Ecto neural progenitor cell (in vitro differentiated cells): ENCODE data around the gene TMEM86B.
"Not testable (repeated sequence)": the region's sequence is repeated elsewhere in the genome, so short reads cannot be mapped to it uniquely, and the experiment has no call there.

Experiments
- DNase-seq: peaks from one replicate; pipeline ENCODE4 v3.0.0-alpha.2; 2018; ENCODE audit warnings: low spot score

Gene TMEM86B

DNA sequence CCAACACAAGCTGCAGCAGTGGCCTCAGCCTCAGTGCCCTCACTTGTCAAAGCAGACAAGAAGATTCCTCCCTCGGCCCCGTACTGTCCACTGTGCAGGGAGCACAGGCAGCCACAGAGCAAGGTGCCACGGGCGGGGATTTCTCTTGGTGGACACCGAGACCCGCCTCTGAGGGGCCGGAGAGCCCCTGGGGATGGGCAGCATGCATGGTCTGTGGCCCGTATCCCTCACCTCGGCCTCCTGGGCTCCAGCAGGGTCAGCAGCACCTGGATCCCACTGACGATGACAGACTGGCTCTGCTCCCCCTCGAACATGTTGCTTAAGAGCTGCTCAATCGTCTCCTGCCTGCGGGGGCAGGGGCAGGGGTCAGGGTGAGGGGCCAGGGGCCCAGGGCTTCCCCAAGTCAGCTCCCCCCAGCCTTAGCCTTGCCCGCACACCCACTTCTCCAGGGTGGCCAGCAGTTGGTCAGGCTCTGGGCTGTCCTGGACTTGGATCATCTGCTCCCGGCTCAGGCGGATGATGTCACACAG is 13.4 kb upstream of the TMEM86B start:
- no peak for DNase-seq

DNA sequence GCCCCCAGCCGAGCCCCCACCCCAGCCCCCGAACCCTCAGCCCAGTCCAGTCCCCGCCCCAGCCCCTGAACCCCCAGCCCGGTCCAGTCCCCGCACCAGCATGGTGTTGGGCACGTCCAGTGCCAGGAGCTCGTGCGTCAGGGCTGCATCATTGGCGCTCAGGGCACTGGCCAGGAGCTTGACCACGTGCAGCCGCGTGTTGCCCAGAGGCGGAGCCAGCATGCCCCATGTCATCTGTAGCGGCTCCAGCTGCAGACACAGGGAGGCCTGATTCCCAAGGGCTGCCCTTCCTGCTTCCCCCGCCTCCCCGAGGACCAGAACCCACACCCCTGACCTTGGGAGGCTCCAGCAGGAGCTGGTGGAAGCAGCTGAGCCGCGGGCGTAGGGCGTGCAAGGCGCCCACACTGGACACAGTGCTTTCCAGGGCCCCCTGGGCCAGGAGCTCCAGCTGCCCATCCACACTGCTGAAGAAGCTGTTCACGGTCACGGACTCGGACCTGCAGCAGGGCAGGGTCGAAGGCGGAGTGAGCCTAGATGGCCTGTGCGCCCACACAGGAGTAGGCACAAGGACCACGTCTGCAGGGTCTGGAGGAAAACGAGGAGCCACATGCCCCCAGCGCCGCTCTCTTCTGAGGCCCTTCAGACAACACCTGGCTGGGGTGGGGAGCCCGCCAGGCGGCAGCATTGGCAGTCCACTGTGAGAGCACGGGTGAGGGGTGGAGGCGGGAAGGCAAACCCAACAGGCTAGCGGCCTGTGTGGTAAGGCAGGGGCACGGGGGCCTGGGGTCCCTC is 12.8 kb upstream of the TMEM86B start:
- DNase-seq, result no peak

- no peak for DNase-seq
Observed at GRCh38 chr19:55240713-55241020, 12.1 kb upstream of the TMEM86B start.

GRCh38 chr19:55239004-55239403 is 10.4 kb upstream of the TMEM86B start:
- no peak for DNase-seq

DNA sequence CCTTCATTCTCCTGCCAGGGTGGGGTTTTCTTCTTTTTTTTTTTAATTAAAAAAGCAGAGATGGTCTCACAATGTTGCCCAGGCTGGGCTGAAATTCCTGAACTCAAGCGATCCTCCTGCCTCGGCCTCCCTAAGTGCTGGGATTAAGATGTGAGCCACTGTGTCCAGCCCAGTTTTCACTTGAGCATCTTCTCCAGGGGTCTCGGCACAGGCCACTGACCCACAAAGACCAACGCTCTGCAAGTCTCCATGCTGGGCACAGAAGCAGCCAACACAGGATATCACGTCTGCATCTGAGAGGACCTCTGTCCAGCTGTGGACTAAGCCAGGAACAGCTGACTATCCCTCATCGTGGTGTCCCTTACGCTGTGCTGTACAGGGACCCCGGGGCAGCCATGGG is 9.5 kb upstream of the TMEM86B start:
- DNase-seq, result no peak

DNA sequence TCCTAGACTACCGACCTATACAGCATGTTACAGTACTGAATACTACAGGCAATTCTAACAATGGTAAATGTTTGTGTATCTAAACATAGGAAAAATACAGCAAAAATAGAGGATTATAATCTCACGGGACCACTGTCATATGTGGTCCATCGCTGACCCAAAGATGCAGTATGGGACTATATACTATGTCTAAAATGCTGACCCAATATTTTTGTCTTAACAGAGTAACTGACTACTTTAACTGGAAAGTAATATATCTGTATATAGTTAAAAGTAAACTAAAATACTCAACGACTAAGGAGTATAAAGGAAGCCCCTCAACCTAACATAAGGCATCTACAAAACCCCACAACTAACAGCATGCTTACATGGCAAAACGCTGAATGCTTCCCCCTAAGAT is 4.4 kb upstream of the TMEM86B start:
- no peak for DNase-seq

DNA sequence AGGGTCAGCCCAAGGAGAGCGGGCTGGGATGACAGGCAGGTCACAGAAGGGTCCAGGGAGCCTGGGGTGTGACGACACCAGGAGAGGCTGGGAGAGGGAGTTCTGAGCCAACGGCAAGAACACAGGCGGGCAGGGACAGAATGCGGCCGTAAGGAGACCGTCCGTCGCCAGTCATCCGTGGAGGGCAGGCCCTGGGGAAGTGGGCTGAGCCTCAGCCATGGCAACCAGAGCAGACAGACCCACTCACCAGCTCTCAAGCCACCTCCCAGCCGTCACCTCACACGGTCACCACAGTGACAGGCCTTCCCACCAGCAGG is 3.7 kb upstream of the TMEM86B start:
- DNase-seq, result no peak

GRCh38 chr19:55231391-55232285 is 3.1 kb upstream of the TMEM86B start:
- no peak for DNase-seq

- DNase-seq, result no peak
Observed at GRCh38 chr19:55230780-55231179, 2.2 kb upstream of the TMEM86B start.

DNA sequence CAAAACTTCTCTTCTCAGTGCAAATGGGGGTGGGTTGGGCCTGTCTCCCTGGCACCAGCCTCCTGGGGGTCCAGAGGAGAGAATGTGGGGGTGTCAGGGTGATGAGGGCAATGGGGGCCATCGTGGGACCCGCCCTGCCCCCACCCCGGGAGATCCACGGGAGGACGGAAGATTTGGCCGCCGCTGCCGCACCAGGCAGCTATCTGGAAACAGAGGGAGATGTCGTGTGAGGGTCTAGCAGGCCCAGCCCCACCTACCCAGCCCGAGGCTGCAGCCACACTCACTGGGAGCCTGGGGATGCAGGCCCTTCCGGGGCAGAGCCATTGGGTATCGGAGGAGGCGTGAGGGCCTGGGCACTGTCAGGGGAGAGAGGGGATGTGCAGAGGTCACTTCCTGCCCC is 1.8 kb upstream of the TMEM86B start:
- no peak for DNase-seq

GRCh38 chr19:55229789-55230182 is 1.2 kb upstream of the TMEM86B start:
- no peak for DNase-seq

- DNase-seq, result no peak
Observed at GRCh38 chr19:55229145-55229788, 704 bp upstream of the TMEM86B start.

- no peak for DNase-seq
Observed at GRCh38 chr19:55228015-55228391, 560 bp downstream of the TMEM86B start.

DNA sequence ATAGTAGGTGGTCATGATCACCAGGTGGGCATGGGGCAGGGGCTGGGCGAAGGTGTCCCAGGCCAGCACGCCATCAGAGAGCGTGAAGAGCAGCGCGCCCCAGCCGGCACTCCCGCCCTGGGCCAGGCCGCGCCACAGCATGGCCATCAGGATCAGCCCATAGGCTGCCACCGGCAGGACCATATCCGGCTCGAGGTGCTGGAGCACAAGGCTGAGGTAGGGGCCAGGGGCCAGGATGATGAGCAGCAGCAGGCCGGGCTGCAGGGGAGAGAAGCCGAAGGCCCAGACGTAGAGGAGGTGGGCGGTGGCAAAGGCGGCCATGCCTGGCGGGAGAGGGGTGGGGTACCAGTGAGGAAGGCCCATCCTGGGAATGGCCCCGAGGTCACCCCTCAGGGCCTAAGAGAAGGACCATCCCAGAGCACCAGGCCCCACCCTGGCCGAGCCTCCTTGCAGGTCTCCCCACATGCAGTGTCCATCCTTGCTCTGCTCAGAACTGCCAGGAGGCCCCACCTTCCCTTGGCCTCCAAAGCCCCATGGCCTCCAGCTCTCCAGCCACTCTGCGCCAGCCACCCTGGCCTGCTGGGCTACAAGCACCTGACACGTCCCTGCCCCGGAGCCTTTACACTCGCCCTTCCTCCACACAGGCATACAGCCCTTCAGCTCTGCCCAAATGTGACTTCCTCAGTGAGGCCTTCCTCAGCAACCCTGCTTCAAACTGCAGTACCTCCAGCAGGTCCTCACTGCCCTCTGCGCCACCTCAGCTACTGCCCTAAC is 1.1 kb downstream of the TMEM86B start:
- no peak for DNase-seq

GRCh38 chr19:55226788-55227187 is 1.8 kb downstream of the TMEM86B start:
- no peak for DNase-seq

DNA sequence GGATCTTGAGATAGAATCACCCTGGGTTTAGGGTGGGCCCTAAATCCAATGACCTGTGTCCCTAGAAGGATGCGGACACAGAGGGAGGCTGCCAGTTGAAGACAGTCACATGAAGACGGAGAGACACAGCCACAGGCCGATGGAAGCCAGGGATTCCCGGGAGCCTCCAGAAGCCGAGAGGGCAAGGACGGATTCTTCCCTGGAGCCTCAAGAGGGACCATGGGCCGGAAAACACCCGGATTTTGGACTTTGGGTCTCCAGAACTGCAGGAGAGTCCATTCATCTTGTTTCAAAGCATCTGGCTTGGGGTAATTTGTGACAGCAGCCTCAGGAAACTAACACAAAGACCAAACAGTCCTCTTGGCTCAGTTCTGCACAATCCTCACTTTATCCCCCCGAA is 2.3 kb downstream of the TMEM86B start:
- DNase-seq, result no peak

DNA sequence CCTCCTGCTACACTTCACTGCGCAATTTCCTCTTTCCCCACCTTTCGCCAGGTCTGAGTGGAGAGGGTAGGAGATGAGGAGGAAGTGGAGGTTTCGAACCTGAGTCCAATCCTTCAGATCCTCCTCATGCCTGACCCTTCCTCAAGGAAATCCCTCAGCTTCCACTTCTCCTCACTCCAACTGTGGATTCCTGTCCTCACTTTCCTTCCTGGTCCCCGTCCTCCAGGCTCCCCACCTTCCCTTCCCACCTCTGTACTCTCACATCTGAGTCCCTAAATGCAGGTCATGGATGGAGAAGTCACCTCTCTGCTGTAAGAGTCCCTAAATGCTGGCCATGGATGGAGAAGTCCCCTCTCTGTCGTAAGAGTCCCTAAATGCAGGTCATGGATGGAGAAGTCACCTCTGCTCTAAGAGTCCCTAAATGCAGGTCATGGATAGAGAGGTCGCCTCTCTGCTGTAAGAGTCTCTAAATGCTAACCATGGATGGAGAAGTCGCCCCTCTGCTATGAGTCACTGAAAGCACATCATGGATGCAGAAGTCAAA is 3.1 kb downstream of the TMEM86B start:
- DNase-seq, result no peak

- not testable (repeated sequence) for DNase-seq
Observed at GRCh38 chr19:55224679-55225414, 3.7 kb downstream of the TMEM86B start.

DNA sequence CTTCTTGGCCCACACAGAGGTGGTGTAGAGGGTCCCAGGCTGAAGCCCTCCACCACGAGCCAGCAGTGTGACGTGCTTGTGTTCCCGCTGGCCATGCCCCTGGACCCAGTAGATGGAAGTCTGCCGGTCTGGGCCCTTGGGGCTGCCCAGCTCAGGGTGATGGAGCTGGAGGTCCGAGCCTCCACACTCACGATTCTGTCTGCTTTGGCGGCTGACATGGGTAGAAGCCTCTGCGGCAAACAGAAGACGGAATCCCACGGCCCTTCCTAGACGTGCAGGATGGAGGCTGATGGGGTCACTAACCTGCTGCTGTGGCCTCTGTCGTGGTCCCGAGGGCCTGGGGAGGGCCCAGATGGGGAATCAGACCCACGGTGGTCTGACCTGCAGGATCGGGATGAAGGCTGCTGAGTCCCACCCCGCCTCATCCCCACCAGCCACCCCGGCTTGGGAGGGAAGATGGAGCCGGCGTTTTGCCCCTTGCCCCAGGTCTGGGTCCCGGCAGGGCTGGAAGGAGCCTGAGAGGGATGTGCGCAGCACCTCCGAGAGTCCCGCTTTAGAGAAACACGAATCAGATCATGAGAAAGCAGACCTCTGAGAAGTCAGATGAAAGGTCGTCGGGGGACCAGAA is 4.4 kb downstream of the TMEM86B start:
- no peak for DNase-seq

DNA sequence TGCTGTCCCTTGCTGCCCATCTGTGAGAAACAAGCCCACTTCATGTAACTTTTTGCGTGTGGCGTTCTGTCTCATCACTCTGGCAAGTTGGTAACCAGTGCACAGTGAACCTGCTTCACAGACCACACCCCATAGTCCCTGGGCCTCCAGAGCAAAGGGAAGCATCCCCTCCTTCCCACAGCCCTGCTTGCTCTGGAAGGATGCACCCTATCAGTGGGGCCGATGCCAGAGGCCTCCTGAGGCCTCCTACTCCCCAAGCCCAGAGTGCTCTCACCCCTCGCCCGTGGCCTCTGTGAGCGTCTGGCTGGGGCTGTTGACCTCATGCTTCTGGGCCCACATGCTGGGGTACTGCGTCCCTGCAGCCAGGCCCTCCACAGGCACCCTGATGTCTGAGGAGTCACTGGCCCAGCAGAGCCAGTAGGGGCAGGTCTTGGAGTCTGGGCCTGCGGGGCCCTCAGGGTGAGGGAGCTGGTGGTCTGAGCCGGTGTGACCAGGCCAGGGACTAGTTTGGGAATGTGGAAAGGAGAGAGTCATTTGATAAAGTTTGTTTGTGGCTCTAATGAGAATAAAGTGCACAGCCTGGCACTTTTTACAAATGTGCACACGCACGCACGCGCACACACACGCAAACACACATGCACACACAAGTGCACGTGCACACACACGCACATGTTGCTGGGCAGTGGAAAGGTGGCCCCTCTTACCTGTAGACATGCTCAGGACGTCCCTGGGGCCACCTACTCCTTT is 5.1 kb downstream of the TMEM86B start:
- DNase-seq, result no peak
